Measurements from ENCODE around the gene HIVEP1. TPM values are rescaled to one million over a fixed set of nuclear protein-coding genes. Genes with fewer than 3 reads are reported as not detected.

HIVEP1 gene
- total RNA-seq, 2 donors from 2014 or later = 12.5 to 15.2 TPM

DNA sequence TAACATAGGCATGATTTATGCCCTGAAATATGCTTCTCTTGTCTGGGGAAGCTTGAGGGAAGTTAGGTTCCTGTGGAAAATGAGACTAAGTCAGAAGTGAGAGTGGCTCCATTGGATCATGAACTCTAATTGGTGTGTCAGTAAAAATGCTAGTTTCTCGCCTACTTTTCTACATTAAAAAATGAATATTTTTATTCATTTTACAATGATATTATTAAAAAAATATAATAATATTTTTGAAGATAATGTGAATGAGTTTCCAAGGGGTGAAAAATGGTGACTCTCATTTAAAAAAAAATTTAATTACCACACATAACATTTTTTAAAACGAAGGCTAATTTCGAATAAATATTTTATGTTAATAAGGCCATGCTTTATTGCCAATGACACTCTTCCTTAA lies 84.2 kb downstream of the HIVEP1 start:
- WGBS, 2 donors = 95 to 98% methylated on average over 3 of the region's 3 CpGs
- ATAC-seq = no peak
- intact Hi-C loops (cut with DNase I) = no loop called here
- H3K4me3 ChIP-seq = no peak overlapping the region
- no peaks in the 10 kb centered on the region for H3K27me3 ChIP-seq
- H3K27ac ChIP-seq = no peak overlapping the region
- no peaks in the 10 kb centered on the region for H3K36me3 ChIP-seq (replicated peaks in 1 of 2; ENCODE audit: insufficient read depth in 1 of 2, low read depth in 2 of 2)
- no peaks in the 10 kb centered on the region for H3K9me3 ChIP-seq
- TF ChIP-seq CTCF (IDR thresholded peaks at IDR 0.05) (no peak), POLR2A (IDR thresholded peaks at IDR 0.05) (no peak)
- H3K4me1 ChIP-seq = peaks cover 3% of the 10 kb centered on the region
- DNase-seq = no peak

DNA sequence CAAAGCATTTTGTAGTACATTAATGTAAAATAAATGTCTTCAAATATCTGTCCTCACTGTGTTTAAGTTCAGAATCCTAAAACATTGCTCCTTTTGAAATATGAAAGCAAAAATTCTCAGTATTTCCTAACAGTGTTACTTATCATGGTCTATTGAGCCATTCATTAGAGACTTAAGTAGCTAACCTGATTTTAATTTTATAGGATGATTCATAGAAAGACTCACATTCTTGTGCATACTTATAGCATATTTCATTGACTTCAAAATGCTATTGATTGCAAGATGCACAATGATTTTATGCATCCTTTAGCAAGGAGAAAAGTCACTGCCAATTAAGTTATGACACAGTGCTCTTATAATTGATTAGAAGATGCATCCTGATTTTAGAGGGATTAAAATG lies 85.7 kb downstream of the HIVEP1 start:
- Histone ChIP-seq H3K27ac (no peak overlapping the region), H3K4me3 (no peak overlapping the region), H3K36me3 (replicated peaks in 1 of 2; ENCODE audit: insufficient read depth in 1 of 2, low read depth in 2 of 2) (no peaks in the 10 kb centered on the region), H3K9me3 (no peaks in the 10 kb centered on the region), H3K27me3 (no peaks in the 10 kb centered on the region), H3K4me1 (peaks cover 5% of the 10 kb centered on the region)
- ATAC-seq = no peak
- intact Hi-C loops (cut with DNase I) = no loop called here
- TF ChIP-seq POLR2A (IDR thresholded peaks at IDR 0.05) (no peak), CTCF (IDR thresholded peaks at IDR 0.05) (no peak)
- no peak for DNase-seq

DNA sequence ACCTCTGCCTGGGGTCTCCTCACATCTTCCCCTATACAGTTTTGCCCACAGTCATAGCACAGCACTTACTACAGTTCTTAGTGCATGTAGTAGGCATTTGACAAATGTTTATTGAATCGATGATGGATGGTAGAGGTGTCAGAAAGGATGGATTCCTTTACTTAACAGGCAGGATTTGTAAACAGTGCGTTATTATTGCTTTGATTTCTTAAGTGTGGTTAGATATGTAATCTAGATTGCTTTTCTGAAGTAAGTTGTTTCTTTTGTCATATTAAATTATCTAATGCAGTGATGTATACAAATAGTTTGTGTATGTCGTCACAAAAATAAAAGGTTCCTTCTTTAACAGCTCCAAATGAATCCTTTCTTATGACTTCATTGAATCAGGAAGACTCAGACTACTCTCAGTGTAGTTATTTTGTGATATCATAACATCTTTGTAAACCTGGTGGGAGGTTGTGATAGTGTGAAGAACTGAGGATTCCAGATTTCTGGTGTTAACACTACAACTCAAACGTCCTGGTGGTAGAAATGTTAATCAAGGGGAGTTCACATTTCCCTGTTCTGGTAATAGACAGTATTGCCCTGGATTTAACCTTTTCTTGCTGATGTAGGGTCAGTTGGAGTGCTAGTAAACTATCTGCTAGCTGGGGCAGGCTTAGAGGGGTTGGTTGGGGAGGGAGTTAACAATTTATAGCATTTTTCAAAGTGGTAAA lies 87.7 kb downstream of the HIVEP1 start:
- ATAC-seq (no peak), DNase-seq (no peak)
- Histone ChIP-seq H3K36me3 (replicated peaks in 1 of 2; ENCODE audit: insufficient read depth in 1 of 2, low read depth in 2 of 2) (no peaks in the 10 kb centered on the region), H3K27ac (no peak overlapping the region), H3K27me3 (no peaks in the 10 kb centered on the region), H3K4me3 (no peak overlapping the region), H3K4me1 (peaks cover 5% of the 10 kb centered on the region), H3K9me3 (no peaks in the 10 kb centered on the region)
- intact Hi-C loops (cut with DNase I) = no loop called here
- WGBS, 2 donors = 76 to 77% methylated on average over 4 of the region's 4 CpGs
- TF ChIP-seq CTCF (IDR thresholded peaks at IDR 0.05) (no peak), POLR2A (IDR thresholded peaks at IDR 0.05) (no peak)

DNA sequence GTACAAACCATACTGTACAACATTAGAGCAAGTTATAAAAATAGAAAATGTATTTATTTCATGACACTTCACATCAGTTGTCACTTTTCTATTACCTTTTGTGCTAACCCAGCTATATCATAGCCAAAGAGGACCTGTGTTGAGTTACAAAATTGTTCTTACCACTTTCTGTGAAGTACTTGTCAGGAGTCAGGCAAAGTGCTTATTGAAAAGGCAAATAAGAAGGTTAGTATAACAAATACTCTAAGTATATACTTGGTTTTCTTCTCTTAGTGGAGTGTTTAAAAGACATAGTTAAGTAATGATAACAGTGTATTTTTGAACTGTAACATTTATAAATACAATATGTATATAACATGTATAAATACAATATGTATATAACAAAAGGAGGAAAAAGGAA lies 88.9 kb downstream of the HIVEP1 start:
- ATAC-seq (no peak), DNase-seq (no peak)
- TF ChIP-seq POLR2A (IDR thresholded peaks at IDR 0.05) = no peak
- no peaks in the 10 kb centered on the region for H3K9me3 ChIP-seq
- H3K4me3 ChIP-seq = no peak overlapping the region
- no peaks in the 10 kb centered on the region for H3K27me3 ChIP-seq
- H3K27ac ChIP-seq = no peak overlapping the region
- intact Hi-C loops (cut with DNase I) = no loop called here
- no peaks in the 10 kb centered on the region for H3K36me3 ChIP-seq (replicated peaks in 1 of 2; ENCODE audit: insufficient read depth in 1 of 2, low read depth in 2 of 2)
- H3K4me1 ChIP-seq = peaks cover 5% of the 10 kb centered on the region

- intact Hi-C loops (cut with DNase I) = no loop called here
- no peak for ATAC-seq
Measured at GRCh38 chr6:12101653-12102312, 89.7 kb downstream of the HIVEP1 start.

More at GRCh38 chr6:12101653-12102312, 89.7 kb downstream of the HIVEP1 start:
- DNase-seq = no peak
- peaks cover 5% of the 10 kb centered on the region for H3K4me1 ChIP-seq
- H3K27me3 ChIP-seq = no peaks in the 10 kb centered on the region
- H3K27ac ChIP-seq = no peak overlapping the region
- H3K36me3 ChIP-seq (replicated peaks in 1 of 2; ENCODE audit: insufficient read depth in 1 of 2, low read depth in 2 of 2) = no peaks in the 10 kb centered on the region
- H3K9me3 ChIP-seq = no peaks in the 10 kb centered on the region
- TF ChIP-seq POLR2A (IDR thresholded peaks at IDR 0.05) (no peak), CTCF (IDR thresholded peaks at IDR 0.05) (no peak)
- H3K4me3 ChIP-seq = no peak overlapping the region

Measured in body of pancreas (tissue), 4 donors.